NT2/D1 (cell line): Measurements from ENCODE around the gene TLN1.
A peak's percentile ranks its signal among the peaks of the same experiment; 100 is the strongest.

ENCODE experiments used
- DNase-seq: peaks from one replicate; pipeline ENCODE4 v3.0.0-alpha.2; 2011; ENCODE audit warnings: low read depth, low spot score
- H3K27me3 ChIP-seq: 2 replicates; pipeline ENCODE4 v1.6.0; 2011; ENCODE audit warnings: mild to moderate bottlenecking; ENCODE audit not compliant: insufficient read length, insufficient read depth
- H3K36me3 ChIP-seq: 2 replicates; pipeline ENCODE4 v1.6.1; 2011; ENCODE audit warnings: mild to moderate bottlenecking, low read length, mixed read lengths; ENCODE audit not compliant: insufficient read depth, insufficient read length
- H3K4me1 ChIP-seq: 2 replicates; pipeline ENCODE4 v1.5.1; 2011; ENCODE audit not compliant: insufficient read depth, insufficient read length
- H3K4me3 ChIP-seq: 2 replicates; pipeline ENCODE4 v1.5.1; 2011; ENCODE audit warnings: low read depth; ENCODE audit not compliant: insufficient read length
- H3K9ac ChIP-seq: 2 replicates; pipeline ENCODE4 v1.6.0; 2011; ENCODE audit warnings: low read depth; ENCODE audit not compliant: insufficient read length
- H3K9me3 ChIP-seq: 2 replicates; pipeline ENCODE4 v1.5.1; 2011; ENCODE audit warnings: mild to moderate bottlenecking, low read length; ENCODE audit not compliant: insufficient read depth
- SUZ12 ChIP-seq: IDR thresholded peaks from 2 replicates; pipeline ENCODE4 v1.6.1; 2011; ENCODE audit not compliant: insufficient read length, insufficient read depth; ENCODE audit errors: extremely low read depth
- YY1 ChIP-seq: IDR thresholded peaks from 2 replicates; pipeline ENCODE4 v1.6.1; 2011; ENCODE audit not compliant: insufficient read length, insufficient read depth
- ZNF274 ChIP-seq: IDR thresholded peaks from 2 replicates; pipeline ENCODE4 v1.6.1; 2011; ENCODE audit warnings: mild to moderate bottlenecking, low read depth, low read length

The TLN1 gene

GRCh38 chr9:35695943-35696401, 36.0 kb downstream of the TLN1 start:
- TF ChIP-seq YY1 (no peak), SUZ12 (no peak), ZNF274 (no peak)
- H3K27me3 ChIP-seq, result no peaks in the 10 kb centered on the region
- no peaks in the 10 kb centered on the region for H3K4me1 ChIP-seq
- H3K4me3 ChIP-seq, result no peak overlapping the region
- no peak overlapping the region for H3K9ac ChIP-seq
- no peaks in the 10 kb centered on the region for H3K9me3 ChIP-seq
- no peak for DNase-seq
- peaks cover 61% of the 10 kb centered on the region for H3K36me3 ChIP-seq

DNA sequence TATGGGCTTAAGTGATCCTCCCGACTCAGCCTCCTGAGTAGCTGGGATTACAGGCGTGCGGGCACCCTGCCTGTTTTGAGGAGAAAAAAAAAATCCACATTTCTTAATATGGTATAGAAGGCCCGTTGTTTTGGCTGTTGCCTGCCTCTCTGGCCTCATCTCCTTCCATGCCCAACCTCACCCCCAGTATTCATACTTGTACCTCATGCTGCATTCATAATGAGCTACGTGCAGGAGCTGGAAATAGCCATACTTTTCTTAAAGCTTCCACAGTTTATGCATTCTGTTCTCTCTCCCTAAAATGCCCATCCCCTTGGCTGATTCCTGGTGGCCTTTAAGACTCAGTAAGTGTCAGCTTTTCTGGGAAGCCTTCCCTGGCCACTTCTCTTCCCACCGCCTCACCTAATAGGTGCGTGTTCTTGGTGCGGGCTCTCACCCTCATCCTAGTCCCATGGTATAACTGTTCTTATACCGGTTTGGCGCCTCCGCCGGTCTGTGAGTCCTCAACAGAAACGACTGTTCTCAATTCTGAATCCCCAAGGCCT, 40.2 kb downstream of the TLN1 start:
- TF ChIP-seq ZNF274, result no peak
- no peak for TF ChIP-seq YY1
- TF ChIP-seq SUZ12, result no peak
- H3K4me3 ChIP-seq, result no peak overlapping the region
- H3K27me3 ChIP-seq, result no peaks in the 10 kb centered on the region
- peaks cover 12% of the 10 kb centered on the region for H3K4me1 ChIP-seq
- no peak overlapping the region for H3K9ac ChIP-seq
- no peak for DNase-seq
- H3K36me3 ChIP-seq, result peaks cover 44% of the 10 kb centered on the region
- no peaks in the 10 kb centered on the region for H3K9me3 ChIP-seq

DNA sequence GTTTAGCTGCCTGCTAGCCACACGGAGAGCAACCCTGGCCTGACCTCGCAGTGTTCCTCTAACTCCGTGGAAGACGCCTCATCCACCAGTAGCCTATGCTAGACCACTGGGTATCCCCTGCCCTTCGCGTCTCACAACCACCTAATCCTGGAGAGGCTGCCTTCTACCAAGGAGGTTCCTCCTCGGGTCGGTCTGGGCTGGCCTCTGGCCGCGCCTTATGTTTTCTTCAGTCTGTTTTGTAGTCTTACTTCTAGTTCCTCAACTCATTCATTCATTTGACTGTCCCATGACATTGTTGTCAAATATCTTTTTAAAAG, 40.7 kb downstream of the TLN1 start:
- TF ChIP-seq SUZ12, result no peak
- TF ChIP-seq YY1, result no peak
- no peak for TF ChIP-seq ZNF274
- Histone ChIP-seq H3K9me3 (no peaks in the 10 kb centered on the region), H3K9ac (peak overlapping the region; percentile 39), H3K4me1 (peaks cover 15% of the 10 kb centered on the region), H3K36me3 (peaks cover 44% of the 10 kb centered on the region), H3K27me3 (no peaks in the 10 kb centered on the region), H3K4me3 (peak overlapping the region; percentile 90)
- DNase-seq, result no peak

- Histone ChIP-seq H3K9me3 (no peaks in the 10 kb centered on the region), H3K4me1 (peaks cover 15% of the 10 kb centered on the region), H3K36me3 (peaks cover 44% of the 10 kb centered on the region), H3K9ac (peak overlapping the region; percentile 98), H3K27me3 (no peaks in the 10 kb centered on the region), H3K4me3 (peak overlapping the region; percentile 90)
- DNase-seq, result peak; percentile 27
- no peak for TF ChIP-seq ZNF274
Observed at GRCh38 chr9:35690614-35691333, 41.2 kb downstream of the TLN1 start.

DNA sequence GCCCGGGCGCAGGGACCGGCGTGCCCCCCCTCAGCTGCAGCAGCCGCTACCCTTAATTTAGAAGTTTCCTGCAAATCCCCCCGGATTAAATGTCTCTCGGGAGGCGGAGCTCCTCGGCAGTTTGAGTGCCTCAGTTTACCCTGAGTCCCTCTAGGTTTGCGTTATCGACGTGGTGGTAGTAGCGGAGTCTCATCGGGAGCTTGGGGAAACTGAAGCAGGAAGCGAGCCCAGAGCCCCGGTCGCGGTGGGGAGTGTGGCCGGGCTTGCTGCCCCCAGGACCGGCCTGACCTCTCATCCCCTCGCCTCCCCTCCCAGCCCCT, 41.7 kb downstream of the TLN1 start:
- H3K4me3 ChIP-seq, result peak overlapping the region; percentile 90
- peaks cover 45% of the 10 kb centered on the region for H3K36me3 ChIP-seq
- H3K27me3 ChIP-seq, result no peaks in the 10 kb centered on the region
- DNase-seq, result no peak
- no peak for TF ChIP-seq YY1
- no peak for TF ChIP-seq ZNF274
- TF ChIP-seq SUZ12, result no peak
- no peaks in the 10 kb centered on the region for H3K9me3 ChIP-seq
- peak overlapping the region; percentile 98 for H3K9ac ChIP-seq
- H3K4me1 ChIP-seq, result peaks cover 17% of the 10 kb centered on the region

DNA sequence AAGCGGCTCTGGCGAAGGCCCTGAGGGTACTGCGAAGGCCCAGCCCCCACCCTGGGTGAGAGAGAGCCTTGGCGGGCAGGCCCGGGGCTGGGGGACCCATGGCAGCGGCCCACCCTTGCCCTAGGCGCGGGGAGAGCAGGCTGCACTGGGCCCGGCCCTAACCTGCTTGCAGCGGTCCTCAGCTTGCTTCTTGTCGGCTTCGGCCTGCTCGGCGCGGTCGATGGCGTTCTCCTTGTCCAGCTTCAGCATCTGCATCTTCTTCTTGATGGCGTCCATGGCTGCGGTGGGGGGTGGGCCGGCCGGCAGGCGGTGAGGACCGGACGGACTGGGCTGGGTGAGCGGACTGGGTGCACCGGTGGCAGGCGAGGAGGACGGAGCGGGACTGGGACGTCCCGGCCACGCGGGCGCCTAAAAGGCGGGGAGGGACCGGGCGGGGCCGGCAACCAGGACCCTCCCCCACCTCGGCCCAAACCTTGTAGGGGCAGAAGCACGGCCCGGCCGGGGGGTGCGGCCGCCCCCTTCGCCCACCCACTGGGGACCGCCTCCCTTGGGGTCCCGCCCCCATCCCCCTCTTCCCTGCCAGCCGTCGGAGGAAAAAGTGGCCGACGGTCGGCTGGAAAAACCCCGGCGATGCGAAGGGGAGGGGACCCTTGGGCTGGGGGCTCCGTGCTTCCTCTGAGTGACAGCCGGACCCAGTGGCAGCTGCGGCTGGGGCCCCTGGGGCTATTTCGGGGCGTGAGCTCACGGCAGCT, 42.3 kb downstream of the TLN1 start, which contains the start of gene TPM2:
TSS of gene TPM2 (minus strand) at position 384 of the 752 bp plus-strand sequence. CDS start at position 276, 108 bp downstream.
- peaks cover 51% of the 10 kb centered on the region for H3K36me3 ChIP-seq
- H3K4me1 ChIP-seq, result peaks cover 22% of the 10 kb centered on the region
- TF ChIP-seq ZNF274 (no peak), SUZ12 (no peak), YY1 (no peak)
- no peaks in the 10 kb centered on the region for H3K9me3 ChIP-seq
- H3K9ac ChIP-seq, result peak within 1 kb of the TSS; percentile 98
- no peaks in the 10 kb centered on the region for H3K27me3 ChIP-seq
- peak; percentile 18 for DNase-seq
- peak within 1 kb of the TSS; percentile 90 for H3K4me3 ChIP-seq
